ENCODE results near the gene GLB1L2.

Gene GLB1L2

DNA sequence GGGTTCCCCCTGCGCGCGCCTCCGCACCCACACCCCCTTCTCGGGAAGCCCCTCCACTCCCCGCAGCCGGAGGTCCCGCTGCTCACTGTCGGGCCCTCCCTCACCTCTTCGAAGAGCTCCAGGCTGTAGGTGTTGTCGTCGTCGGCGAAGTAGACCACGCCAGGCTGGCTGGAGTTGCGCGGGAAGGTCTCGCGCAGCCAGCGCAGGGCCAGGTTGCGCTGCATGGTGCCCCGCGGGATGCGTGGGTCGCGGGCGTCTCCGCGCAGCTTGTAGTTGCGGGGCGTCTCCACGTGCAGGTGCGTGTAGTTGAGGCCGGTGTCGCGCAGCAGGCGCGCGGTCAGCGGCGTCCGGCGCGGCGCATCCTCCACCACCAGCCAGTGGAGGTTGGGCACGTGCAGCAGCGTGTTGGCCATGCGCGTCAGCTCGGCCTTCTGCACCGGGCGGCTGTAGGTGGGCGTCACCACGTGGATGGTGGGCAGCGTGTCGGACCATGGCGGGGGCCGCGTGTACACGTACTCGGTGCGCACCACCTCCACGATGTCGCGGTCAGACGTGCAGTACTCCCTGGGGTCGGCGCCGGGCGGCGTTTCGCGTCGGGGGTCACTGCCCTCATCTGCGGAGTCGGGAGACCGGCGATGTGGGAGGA is 51.9 kb downstream of the GLB1L2 start:
- Histone ChIP-seq H3K9ac (ENCODE audit: low read length) (no peak overlapping the region), H3K4me1 (ENCODE audit: control insufficient read depth, low read depth, low read length) (no peaks in the 10 kb centered on the region), H3K27ac (ENCODE audit: low read length) (no peak overlapping the region), H3K27me3 (ENCODE audit: control insufficient read depth, insufficient read depth, low read length) (no peaks in the 10 kb centered on the region), H3K36me3 (ENCODE audit: control insufficient read depth, low read depth, low read length) (peaks cover 14% of the 10 kb centered on the region), H3K4me3 (ENCODE audit: low read length) (no peak overlapping the region), H3K9me3 (ENCODE audit: control insufficient read depth, low read depth, low read length) (no peaks in the 10 kb centered on the region)

GRCh38 chr11:134384406-134384805 is 52.6 kb downstream of the GLB1L2 start:
- no peak overlapping the region for H3K27ac ChIP-seq (ENCODE audit: low read length)
- H3K4me1 ChIP-seq (ENCODE audit: control insufficient read depth, low read depth, low read length) = no peaks in the 10 kb centered on the region
- no peak overlapping the region for H3K4me3 ChIP-seq (ENCODE audit: low read length)
- H3K9ac ChIP-seq (ENCODE audit: low read length) = no peak overlapping the region
- H3K9me3 ChIP-seq (ENCODE audit: control insufficient read depth, low read depth, low read length) = no peaks in the 10 kb centered on the region
- H3K27me3 ChIP-seq (ENCODE audit: control insufficient read depth, insufficient read depth, low read length) = no peaks in the 10 kb centered on the region
- H3K36me3 ChIP-seq (ENCODE audit: control insufficient read depth, low read depth, low read length) = peaks cover 14% of the 10 kb centered on the region

- Histone ChIP-seq H3K9me3 (ENCODE audit: control insufficient read depth, low read depth, low read length) (no peaks in the 10 kb centered on the region), H3K4me3 (ENCODE audit: low read length) (no peak overlapping the region), H3K27me3 (ENCODE audit: control insufficient read depth, insufficient read depth, low read length) (no peaks in the 10 kb centered on the region), H3K36me3 (ENCODE audit: control insufficient read depth, low read depth, low read length) (peaks cover 14% of the 10 kb centered on the region), H3K4me1 (ENCODE audit: control insufficient read depth, low read depth, low read length) (no peaks in the 10 kb centered on the region), H3K27ac (ENCODE audit: low read length) (no peak overlapping the region), H3K9ac (ENCODE audit: low read length) (no peak overlapping the region)
Observed at GRCh38 chr11:134385171-134385570, 53.4 kb downstream of the GLB1L2 start.

GRCh38 chr11:134385774-134386565 is 54.2 kb downstream of the GLB1L2 start:
- Histone ChIP-seq H3K9ac (ENCODE audit: low read length) (no peak overlapping the region), H3K27me3 (ENCODE audit: control insufficient read depth, insufficient read depth, low read length) (no peaks in the 10 kb centered on the region), H3K27ac (ENCODE audit: low read length) (no peak overlapping the region), H3K4me1 (ENCODE audit: control insufficient read depth, low read depth, low read length) (no peaks in the 10 kb centered on the region), H3K4me3 (ENCODE audit: low read length) (no peak overlapping the region), H3K9me3 (ENCODE audit: control insufficient read depth, low read depth, low read length) (no peaks in the 10 kb centered on the region), H3K36me3 (ENCODE audit: control insufficient read depth, low read depth, low read length) (peaks cover 12% of the 10 kb centered on the region)

GRCh38 chr11:134386945-134387344 is 55.2 kb downstream of the GLB1L2 start:
- peaks cover 7% of the 10 kb centered on the region for H3K36me3 ChIP-seq (ENCODE audit: control insufficient read depth, low read depth, low read length)
- no peaks in the 10 kb centered on the region for H3K9me3 ChIP-seq (ENCODE audit: control insufficient read depth, low read depth, low read length)
- no peak overlapping the region for H3K27ac ChIP-seq (ENCODE audit: low read length)
- H3K4me3 ChIP-seq (ENCODE audit: low read length) = no peak overlapping the region
- no peaks in the 10 kb centered on the region for H3K4me1 ChIP-seq (ENCODE audit: control insufficient read depth, low read depth, low read length)
- H3K9ac ChIP-seq (ENCODE audit: low read length) = no peak overlapping the region
- H3K27me3 ChIP-seq (ENCODE audit: control insufficient read depth, insufficient read depth, low read length) = no peaks in the 10 kb centered on the region

GRCh38 chr11:134387501-134387900 is 55.7 kb downstream of the GLB1L2 start:
- H3K36me3 ChIP-seq (ENCODE audit: control insufficient read depth, low read depth, low read length) = peaks cover 4% of the 10 kb centered on the region
- no peaks in the 10 kb centered on the region for H3K9me3 ChIP-seq (ENCODE audit: control insufficient read depth, low read depth, low read length)
- H3K27me3 ChIP-seq (ENCODE audit: control insufficient read depth, insufficient read depth, low read length) = no peaks in the 10 kb centered on the region
- H3K4me3 ChIP-seq (ENCODE audit: low read length) = no peak overlapping the region
- no peak overlapping the region for H3K9ac ChIP-seq (ENCODE audit: low read length)
- H3K4me1 ChIP-seq (ENCODE audit: control insufficient read depth, low read depth, low read length) = no peaks in the 10 kb centered on the region
- H3K27ac ChIP-seq (ENCODE audit: low read length) = no peak overlapping the region

GRCh38 chr11:134388590-134388989 is 56.8 kb downstream of the GLB1L2 start:
- H3K9ac ChIP-seq (ENCODE audit: low read length) = no peak overlapping the region
- H3K36me3 ChIP-seq (ENCODE audit: control insufficient read depth, low read depth, low read length) = peaks cover 12% of the 10 kb centered on the region
- H3K27ac ChIP-seq (ENCODE audit: low read length) = no peak overlapping the region
- H3K4me3 ChIP-seq (ENCODE audit: low read length) = no peak overlapping the region
- H3K4me1 ChIP-seq (ENCODE audit: control insufficient read depth, low read depth, low read length) = no peaks in the 10 kb centered on the region
- H3K27me3 ChIP-seq (ENCODE audit: control insufficient read depth, insufficient read depth, low read length) = no peaks in the 10 kb centered on the region
- H3K9me3 ChIP-seq (ENCODE audit: control insufficient read depth, low read depth, low read length) = no peaks in the 10 kb centered on the region

- Histone ChIP-seq H3K27me3 (ENCODE audit: control insufficient read depth, insufficient read depth, low read length) (no peaks in the 10 kb centered on the region), H3K36me3 (ENCODE audit: control insufficient read depth, low read depth, low read length) (peaks cover 12% of the 10 kb centered on the region)
Observed at GRCh38 chr11:134389464-134390180, 57.8 kb downstream of the GLB1L2 start.

DNA sequence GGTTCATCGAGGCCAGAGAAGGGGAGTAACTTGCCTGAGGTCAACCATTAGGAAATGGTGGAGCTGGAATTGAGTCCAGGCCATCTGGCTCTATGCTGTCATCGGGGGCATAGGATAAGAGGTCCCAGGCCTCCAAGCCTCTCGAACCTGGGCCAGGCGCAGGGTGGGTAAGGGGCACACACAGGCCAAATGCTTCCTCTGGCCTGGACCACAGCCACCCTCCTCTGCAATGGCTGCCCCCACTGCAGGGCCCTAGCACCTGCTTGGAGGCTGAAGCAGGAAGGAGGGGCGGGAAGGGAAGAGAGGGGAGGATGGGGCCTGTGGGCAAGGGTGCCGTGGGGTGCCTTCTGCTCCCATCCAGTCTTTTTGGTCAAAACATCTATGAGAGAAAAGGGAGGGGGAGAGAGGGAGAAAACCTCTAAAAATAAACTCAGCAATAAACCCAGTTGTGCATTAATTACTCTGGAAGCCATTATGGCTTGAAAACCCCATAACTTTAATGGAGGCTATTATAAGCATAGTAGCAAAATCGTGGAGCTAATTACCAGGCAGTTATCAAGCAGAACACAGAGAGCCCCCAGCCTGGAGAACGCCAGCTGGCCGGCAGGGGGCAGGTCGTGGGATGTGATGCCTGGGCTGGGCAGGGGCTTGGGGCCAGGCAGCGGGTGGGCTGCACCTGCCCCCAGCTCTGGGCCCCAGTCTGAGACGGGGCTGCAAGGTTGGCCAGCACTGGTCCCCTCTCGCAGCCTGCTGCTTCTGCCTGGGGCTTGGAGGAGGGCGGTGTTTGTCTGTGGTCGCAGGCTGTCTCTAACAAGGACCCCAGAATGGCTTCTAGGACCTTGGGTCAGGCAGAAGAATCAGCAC is 59.1 kb downstream of the GLB1L2 start:
- no peaks in the 10 kb centered on the region for H3K27me3 ChIP-seq (ENCODE audit: control insufficient read depth, insufficient read depth, low read length)
- no peak overlapping the region for H3K9ac ChIP-seq (ENCODE audit: low read length)
- no peak overlapping the region for H3K27ac ChIP-seq (ENCODE audit: low read length)
- H3K9me3 ChIP-seq (ENCODE audit: control insufficient read depth, low read depth, low read length) = no peaks in the 10 kb centered on the region
- no peak overlapping the region for H3K4me3 ChIP-seq (ENCODE audit: low read length)
- H3K4me1 ChIP-seq (ENCODE audit: control insufficient read depth, low read depth, low read length) = no peaks in the 10 kb centered on the region
- peaks cover 12% of the 10 kb centered on the region for H3K36me3 ChIP-seq (ENCODE audit: control insufficient read depth, low read depth, low read length)

More at GRCh38 chr11:134389464-134390180, 57.8 kb downstream of the GLB1L2 start:
- Histone ChIP-seq H3K9ac (ENCODE audit: low read length) (no peak overlapping the region), H3K4me3 (ENCODE audit: low read length) (no peak overlapping the region), H3K9me3 (ENCODE audit: control insufficient read depth, low read depth, low read length) (no peaks in the 10 kb centered on the region), H3K4me1 (ENCODE audit: control insufficient read depth, low read depth, low read length) (no peaks in the 10 kb centered on the region), H3K27ac (ENCODE audit: low read length) (no peak overlapping the region)

DNA sequence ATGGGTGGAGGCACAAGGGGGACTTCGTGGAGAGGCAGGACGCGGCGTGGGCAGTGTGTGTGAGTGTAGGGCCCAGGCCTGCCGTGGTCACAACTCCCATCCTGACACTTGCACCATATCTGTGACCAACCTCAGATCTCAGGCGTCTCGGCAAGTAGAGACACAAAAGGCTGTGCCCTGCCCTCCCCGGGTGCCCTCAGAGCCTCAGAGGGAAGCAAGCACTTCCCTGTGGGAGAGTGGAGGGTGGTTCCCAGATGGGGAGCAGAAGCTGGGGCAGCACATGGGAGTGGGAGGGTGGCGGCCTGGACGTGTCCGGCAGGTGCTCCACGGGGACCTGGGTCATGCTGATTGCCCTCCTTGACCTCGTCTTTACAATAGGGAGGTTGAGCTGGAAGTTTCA is 59.9 kb downstream of the GLB1L2 start:
- no peak overlapping the region for H3K4me3 ChIP-seq (ENCODE audit: low read length)
- H3K9me3 ChIP-seq (ENCODE audit: control insufficient read depth, low read depth, low read length) = no peaks in the 10 kb centered on the region
- peaks cover 12% of the 10 kb centered on the region for H3K36me3 ChIP-seq (ENCODE audit: control insufficient read depth, low read depth, low read length)
- H3K9ac ChIP-seq (ENCODE audit: low read length) = no peak overlapping the region
- no peaks in the 10 kb centered on the region for H3K27me3 ChIP-seq (ENCODE audit: control insufficient read depth, insufficient read depth, low read length)
- no peaks in the 10 kb centered on the region for H3K4me1 ChIP-seq (ENCODE audit: control insufficient read depth, low read depth, low read length)
- H3K27ac ChIP-seq (ENCODE audit: low read length) = no peak overlapping the region
